Gastroesophageal sphincter (tissue), 4 donors: ENCODE data around the gene CADM2. TPM values are rescaled to one million over a fixed set of nuclear protein-coding genes. Genes with fewer than 3 reads are reported as not detected.

Source experiments
- ATAC-seq: fragments of 150-250 bp; one replicate; pipeline ENCODE4 v1.9.1; 2016; ENCODE audit warnings: mild to moderate bottlenecking, moderate library complexity
- H3K27ac ChIP-seq, 4 donors: fragments of 200-600 bp; sonication (generic) in 3 of 4; 1 replicate in 3 of 4; 2 replicates in 1 of 4; pipeline ENCODE4 v1.5.1; 2016 to 2019
- H3K27me3 ChIP-seq: fragments of 200-600 bp; sonication (generic); one replicate; pipeline ENCODE4 v1.5.1; 2019
- H3K36me3 ChIP-seq, 2 donors: fragments of 200-600 bp; sonication (generic); one replicate each; pipeline ENCODE4 v1.5.1; 2019; ENCODE audit warnings: control low read depth in 1 of 2
- H3K4me1 ChIP-seq, 3 donors: fragments of 200-600 bp; sonication (generic); 1 replicate in 2 of 3; 2 replicates in 1 of 3; pipeline ENCODE4 v1.5.1; 2016 to 2019; ENCODE audit warnings: control low read depth in 2 of 3
- H3K4me3 ChIP-seq, 2 donors: fragments of 200-600 bp; sonication (generic); one replicate each; pipeline ENCODE4 v1.5.1; 2019; ENCODE audit warnings: mild to moderate bottlenecking in 1 of 2, moderate library complexity in 1 of 2
- H3K9me3 ChIP-seq, 3 donors: fragments of 200-600 bp; sonication (generic); one replicate each; pipeline ENCODE4 v1.5.1; 2017 to 2019; ENCODE audit warnings: control low read depth in 2 of 3
- EP300 ChIP-seq: sonication (generic); formaldehyde crosslinking; IDR thresholded peaks from one replicate; pipeline ENCODE4 v1.6.1; 2017; ENCODE audit warnings: antibody characterized with exemption, mild to moderate bottlenecking
- POLR2A ChIP-seq, 2 donors: fragments of 450-650 bp; IDR thresholded peaks; one replicate each; pipeline ENCODE4 v1.6.1; 2017; ENCODE audit warnings: antibody characterized with exemption in 2 of 2, mild to moderate bottlenecking in 2 of 2, moderate library complexity in 1 of 2
- POLR2AphosphoS5 ChIP-seq: sonication (generic); formaldehyde crosslinking; IDR thresholded peaks from one replicate; pipeline ENCODE4 v1.6.1; 2017; ENCODE audit warnings: antibody characterized with exemption
- WGBS, 2 donors: methylation state at CpG; one replicate each; pipeline ENCODE4 v1.1.5; 2018; ENCODE audit warnings: low coverage in 1 of 2; 5-methylcytosine and 5-hydroxymethylcytosine counted together
- total RNA-seq, 4 donors: library from RNA; depleted of rRNA; stranded (reverse); fragments of >200 nt; gene quantifications; one replicate each; pipeline ENCODE4 v1.1.0, GENCODE V29; 2016
- TF ChIP-seq, protein P1 (sequence below), 4 experiments: fragments of 200-600 bp in 2 of 4; fragments of 450-650 bp in 2 of 4; sonication (generic) in 1 of 4; IDR thresholded peaks; one replicate each; pipeline ENCODE4 v1.5.1; 2017 to 2019; ENCODE audit warnings: antibody characterized with exemption in 4 of 4, mild to moderate bottlenecking in 2 of 4, moderate library complexity in 2 of 4

CADM2 gene
- total RNA-seq, 4 donors from 2014 or later, result 8.2 to 10.1 (median 9.4) TPM

DNA sequence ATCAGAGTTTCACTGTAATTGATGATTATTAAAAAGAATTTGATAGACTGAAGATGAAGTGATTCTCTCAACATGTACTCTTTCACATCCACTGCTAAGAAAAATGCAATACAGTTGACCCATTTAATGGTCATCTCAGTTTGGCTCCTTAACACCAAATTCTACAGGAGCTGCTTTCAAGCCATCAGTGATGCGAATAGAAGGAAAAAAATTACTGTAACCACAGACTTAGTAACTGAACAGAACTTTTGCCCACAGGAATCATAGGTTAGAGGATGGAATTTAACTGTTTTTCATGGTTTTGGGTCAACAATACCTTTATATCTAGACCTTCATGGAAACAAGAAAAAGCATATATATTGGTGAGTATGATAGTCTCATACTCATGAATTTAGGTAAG is 633.5 kb downstream of the CADM2 start:
- ATAC-seq, result no peak
- TF ChIP-seq, protein P1, sequence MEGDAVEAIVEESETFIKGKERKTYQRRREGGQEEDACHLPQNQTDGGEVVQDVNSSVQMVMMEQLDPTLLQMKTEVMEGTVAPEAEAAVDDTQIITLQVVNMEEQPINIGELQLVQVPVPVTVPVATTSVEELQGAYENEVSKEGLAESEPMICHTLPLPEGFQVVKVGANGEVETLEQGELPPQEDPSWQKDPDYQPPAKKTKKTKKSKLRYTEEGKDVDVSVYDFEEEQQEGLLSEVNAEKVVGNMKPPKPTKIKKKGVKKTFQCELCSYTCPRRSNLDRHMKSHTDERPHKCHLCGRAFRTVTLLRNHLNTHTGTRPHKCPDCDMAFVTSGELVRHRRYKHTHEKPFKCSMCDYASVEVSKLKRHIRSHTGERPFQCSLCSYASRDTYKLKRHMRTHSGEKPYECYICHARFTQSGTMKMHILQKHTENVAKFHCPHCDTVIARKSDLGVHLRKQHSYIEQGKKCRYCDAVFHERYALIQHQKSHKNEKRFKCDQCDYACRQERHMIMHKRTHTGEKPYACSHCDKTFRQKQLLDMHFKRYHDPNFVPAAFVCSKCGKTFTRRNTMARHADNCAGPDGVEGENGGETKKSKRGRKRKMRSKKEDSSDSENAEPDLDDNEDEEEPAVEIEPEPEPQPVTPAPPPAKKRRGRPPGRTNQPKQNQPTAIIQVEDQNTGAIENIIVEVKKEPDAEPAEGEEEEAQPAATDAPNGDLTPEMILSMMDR (IDR thresholded peaks at IDR 0.05), result no peak
- TF ChIP-seq POLR2A (IDR thresholded peaks at IDR 0.05) (no peak), EP300 (no peak), POLR2AphosphoS5 (no peak)
- 87 to 100% methylated on average over 1 of the region's 1 CpG for WGBS, 2 donors

DNA sequence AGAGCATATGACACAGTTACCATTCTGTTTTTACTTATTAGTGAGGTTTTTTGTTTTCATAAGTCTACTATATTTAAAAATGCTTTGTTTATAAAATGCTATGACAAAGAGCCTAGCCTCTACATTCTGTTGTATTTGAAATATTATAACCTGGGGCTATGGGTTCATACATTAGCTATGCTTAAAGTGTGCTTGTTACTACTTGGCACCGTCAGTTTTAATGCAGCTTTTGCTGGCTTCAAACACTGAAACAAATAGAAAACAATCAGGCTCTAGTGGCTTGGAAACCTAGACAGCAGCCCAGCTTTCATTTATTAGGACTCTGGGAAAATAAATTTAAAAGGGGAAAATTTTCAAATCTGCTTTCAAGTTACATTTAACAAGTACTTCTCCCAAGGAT is 635.9 kb downstream of the CADM2 start:
- TF ChIP-seq POLR2A (IDR thresholded peaks at IDR 0.05) (no peak), POLR2AphosphoS5 (no peak), EP300 (no peak)
- TF ChIP-seq, protein P1 (IDR thresholded peaks at IDR 0.05), result no peak
- Histone ChIP-seq H3K36me3 (no peaks in the 10 kb centered on the region), H3K27ac (no peak overlapping the region), H3K4me3 (no peak overlapping the region), H3K9me3 (no peaks in the 10 kb centered on the region), H3K4me1 (no peaks in the 10 kb centered on the region), H3K27me3 (no peaks in the 10 kb centered on the region)
- no peak for ATAC-seq
- 33 to 45% methylated on average over 1 of the region's 1 CpG for WGBS, 2 donors

More for the DNA sequence above, 633.5 kb downstream of the CADM2 start:
- no peaks in the 10 kb centered on the region for H3K36me3 ChIP-seq
- no peak overlapping the region for H3K4me3 ChIP-seq
- no peaks in the 10 kb centered on the region for H3K9me3 ChIP-seq
- no peaks in the 10 kb centered on the region for H3K4me1 ChIP-seq
- no peaks in the 10 kb centered on the region for H3K27me3 ChIP-seq
- H3K27ac ChIP-seq, result no peak overlapping the region

DNA sequence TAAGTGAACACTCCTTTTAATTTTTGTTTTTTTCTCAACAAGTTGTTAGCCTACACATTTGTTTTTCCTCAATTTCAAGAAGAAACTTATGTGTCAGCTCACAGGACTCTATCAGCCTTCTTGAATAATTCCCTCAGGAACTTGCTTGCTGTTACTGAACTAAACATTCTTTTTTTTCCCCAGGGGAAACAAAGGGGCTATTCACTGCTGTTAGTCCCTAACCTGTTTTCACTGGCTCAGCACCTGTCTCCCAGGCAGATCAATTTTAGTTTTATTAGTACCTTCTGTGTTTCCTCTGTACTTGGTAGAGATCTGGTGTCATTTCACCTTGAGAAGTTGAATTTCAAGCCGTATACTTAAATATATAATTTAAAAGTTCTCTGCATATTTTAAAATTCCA is 644.6 kb downstream of the CADM2 start:
- no peaks in the 10 kb centered on the region for H3K4me1 ChIP-seq
- H3K27ac ChIP-seq, result no peak overlapping the region
- no peak for ATAC-seq
- H3K36me3 ChIP-seq, result no peaks in the 10 kb centered on the region
- no peaks in the 10 kb centered on the region for H3K27me3 ChIP-seq
- WGBS, 2 donors, result 38 to 83% methylated on average over 1 of the region's 1 CpG
- no peak overlapping the region for H3K4me3 ChIP-seq
- H3K9me3 ChIP-seq, result no peaks in the 10 kb centered on the region
- no peak for TF ChIP-seq EP300
- no peak for TF ChIP-seq POLR2A (IDR thresholded peaks at IDR 0.05)
- TF ChIP-seq POLR2AphosphoS5, result no peak
- TF ChIP-seq, protein P1 (IDR thresholded peaks at IDR 0.05), result no peak

DNA sequence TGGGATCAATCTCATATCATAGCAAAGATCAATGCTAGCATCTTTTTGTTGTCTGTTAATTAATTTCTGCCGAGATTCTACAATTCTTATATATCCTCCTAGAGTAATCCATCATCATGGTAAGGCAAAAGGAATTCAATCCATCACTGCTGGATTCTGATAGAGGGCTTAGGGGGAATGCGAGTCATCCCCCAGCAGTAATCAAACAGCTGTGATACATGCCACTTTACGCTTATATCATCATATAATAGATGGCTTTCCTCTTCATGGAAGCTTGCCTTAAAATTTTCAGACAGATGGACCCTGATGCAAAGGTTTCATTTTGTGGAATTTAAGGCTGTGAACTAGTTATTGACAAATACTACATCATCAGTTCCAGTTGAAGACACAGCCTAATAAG is 645.9 kb downstream of the CADM2 start:
- TF ChIP-seq, protein P1 (IDR thresholded peaks at IDR 0.05), result no peak
- TF ChIP-seq EP300 (no peak), POLR2A (IDR thresholded peaks at IDR 0.05) (no peak), POLR2AphosphoS5 (no peak)
- H3K9me3 ChIP-seq, result no peaks in the 10 kb centered on the region
- H3K27me3 ChIP-seq, result no peaks in the 10 kb centered on the region
- ATAC-seq, result no peak
- 75 to 80% methylated on average over 1 to 3 of the region's 3 CpGs for WGBS, 2 donors
- no peak overlapping the region for H3K27ac ChIP-seq
- no peaks in the 10 kb centered on the region for H3K4me1 ChIP-seq
- H3K4me3 ChIP-seq, result no peak overlapping the region
- H3K36me3 ChIP-seq, result no peaks in the 10 kb centered on the region

DNA sequence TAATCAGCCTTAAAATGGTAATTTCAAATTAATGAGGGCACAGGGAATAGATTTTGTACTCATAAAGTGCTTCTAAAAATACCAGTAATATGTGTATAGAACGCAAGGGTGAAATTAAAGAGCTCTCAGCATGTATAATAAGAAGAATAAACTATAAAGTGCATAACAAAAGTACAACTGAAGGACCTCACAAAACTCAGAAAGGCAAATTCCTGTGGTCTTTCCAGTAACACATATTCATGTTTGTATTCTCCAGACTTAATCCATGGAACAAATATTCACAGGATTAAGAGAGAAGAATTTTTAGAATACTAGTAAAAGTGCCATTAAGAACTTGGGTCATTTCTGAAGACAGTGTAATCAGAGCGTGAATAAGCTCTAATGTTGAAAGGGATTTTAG is 646.3 kb downstream of the CADM2 start:
- 72 to 77% methylated on average over 2 of the region's 2 CpGs for WGBS, 2 donors
- ATAC-seq, result no peak
- TF ChIP-seq POLR2AphosphoS5 (no peak), POLR2A (IDR thresholded peaks at IDR 0.05) (no peak)
- TF ChIP-seq, protein P1 (IDR thresholded peaks at IDR 0.05), result no peak

More for the DNA sequence above, 646.3 kb downstream of the CADM2 start:
- H3K27me3 ChIP-seq, result no peaks in the 10 kb centered on the region
- no peaks in the 10 kb centered on the region for H3K9me3 ChIP-seq
- no peak overlapping the region for H3K27ac ChIP-seq
- no peaks in the 10 kb centered on the region for H3K36me3 ChIP-seq
- H3K4me1 ChIP-seq, result no peaks in the 10 kb centered on the region
- no peak overlapping the region for H3K4me3 ChIP-seq
